Right ventricle myocardium inferior (tissue), 1 donor: Measurements from ENCODE around the gene KCNH6. TPM values are rescaled to one million over a fixed set of nuclear protein-coding genes. Genes with fewer than 3 reads are reported as not detected.

Experiments used
- ATAC-seq: fragments of 200-7000 bp; cut with Tn5 transposase; one replicate; pipeline ENCODE4 v1.9.1; 2020; ENCODE audit warnings: mild to moderate bottlenecking, moderate library complexity
- DNase-seq: peaks from one replicate; pipeline ENCODE4 v3.0.0; 2021; ENCODE audit errors: missing footprints
- intact Hi-C: fragments of 100-400 bp; cut with DNase I; formaldehyde crosslinking; loops from one replicate; pipeline ENCODE4 v1.11.0; 2022
- total RNA-seq: library from RNA; stranded (reverse); fragmentation: NEBNext Ultra II Directional; extraction: Animal tissue kit (Norgen Biotek cat#: 25700); gene quantifications from one replicate; pipeline ENCODE4 v1.2.1, GENCODE V29; 2021
- donor health status: DM: no; HTN: yes; CAD: no; lungs with severe emphysema.

The KCNH6 gene
- total RNA-seq, 1 donor from 2014 or later: not detected

DNA sequence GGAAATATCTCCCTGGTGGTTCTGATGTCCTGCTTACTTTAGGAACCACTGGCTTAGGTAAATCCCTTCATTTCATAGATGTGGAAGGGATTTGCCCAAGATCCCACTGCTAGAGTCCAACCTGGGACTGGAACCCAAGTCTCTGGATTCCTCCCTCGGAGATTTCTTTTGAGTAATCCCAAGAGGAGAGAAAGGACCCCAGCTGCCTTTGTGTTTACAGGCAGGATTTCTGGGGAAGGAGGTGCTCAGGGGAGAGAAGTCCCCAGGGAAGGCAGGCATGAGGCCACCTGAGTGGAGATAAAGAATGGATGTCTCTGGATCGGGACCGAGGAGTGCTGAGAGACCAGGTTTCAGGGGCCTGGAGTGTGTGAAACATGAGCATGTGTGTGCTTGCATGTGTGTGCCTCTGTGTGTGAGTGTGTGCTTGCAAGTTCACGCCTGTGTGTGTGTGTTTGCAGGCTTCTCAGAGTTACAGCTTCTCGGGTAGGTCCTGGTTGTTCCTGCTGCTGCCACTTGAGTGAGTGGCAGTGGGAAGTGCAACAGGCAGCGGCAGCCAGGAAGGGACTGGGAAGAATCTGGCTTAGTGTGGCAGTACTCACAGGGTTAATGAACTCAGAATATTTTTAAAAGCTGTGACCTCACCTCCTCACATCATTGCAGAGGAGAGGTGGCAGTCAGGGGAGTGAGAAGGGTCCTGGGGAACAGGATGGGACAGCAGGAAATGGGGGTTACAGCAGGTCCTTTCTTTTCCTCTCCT is 2.2 kb downstream of the KCNH6 start:
- intact Hi-C loops: no loop called here
- ATAC-seq (no peak), DNase-seq (no peak)

DNA sequence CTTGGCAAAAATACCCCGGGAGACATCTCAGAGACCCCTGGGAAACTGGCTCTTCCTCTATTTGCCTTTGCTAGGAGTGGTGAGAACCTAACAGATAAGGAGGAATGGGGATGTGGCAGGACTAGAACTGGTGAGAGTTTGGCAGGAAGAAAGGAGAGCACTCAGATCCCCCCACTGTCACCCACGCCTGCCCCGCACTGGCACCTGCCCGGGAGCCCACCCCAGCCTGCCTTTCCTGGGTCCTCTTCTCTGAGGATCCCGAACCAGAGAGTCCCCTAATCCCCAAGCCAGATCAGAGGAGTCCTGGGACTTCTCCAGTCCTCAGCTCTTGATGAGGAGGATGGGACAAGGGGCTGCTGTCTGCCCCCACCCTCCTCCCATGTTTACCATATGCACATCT is 3.7 kb downstream of the KCNH6 start:
- DNase-seq (no peak), ATAC-seq (no peak)
- intact Hi-C loops: no loop called here

DNA sequence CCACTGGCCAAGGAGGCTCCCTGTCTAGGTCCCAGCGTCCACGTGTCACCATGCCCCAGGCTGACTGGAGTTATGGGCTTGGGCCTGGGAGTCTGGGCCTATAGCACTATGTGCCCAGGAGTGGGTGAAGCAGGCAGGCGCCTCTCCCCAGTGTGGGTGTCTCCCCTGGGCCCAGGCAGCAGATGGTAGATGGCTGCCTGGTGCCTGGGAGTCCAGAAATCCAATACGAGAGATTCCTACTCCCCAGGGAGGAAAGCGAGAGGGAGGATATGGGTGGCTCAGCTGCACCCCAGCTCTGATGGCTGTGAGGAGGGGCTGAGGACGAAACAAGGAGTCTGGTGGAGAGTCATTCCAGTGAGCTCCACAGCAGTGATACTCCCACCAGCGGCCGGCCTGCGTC is 5.0 kb downstream of the KCNH6 start:
- DNase-seq (no peak), ATAC-seq (no peak)
- intact Hi-C loops: no loop called here

DNA sequence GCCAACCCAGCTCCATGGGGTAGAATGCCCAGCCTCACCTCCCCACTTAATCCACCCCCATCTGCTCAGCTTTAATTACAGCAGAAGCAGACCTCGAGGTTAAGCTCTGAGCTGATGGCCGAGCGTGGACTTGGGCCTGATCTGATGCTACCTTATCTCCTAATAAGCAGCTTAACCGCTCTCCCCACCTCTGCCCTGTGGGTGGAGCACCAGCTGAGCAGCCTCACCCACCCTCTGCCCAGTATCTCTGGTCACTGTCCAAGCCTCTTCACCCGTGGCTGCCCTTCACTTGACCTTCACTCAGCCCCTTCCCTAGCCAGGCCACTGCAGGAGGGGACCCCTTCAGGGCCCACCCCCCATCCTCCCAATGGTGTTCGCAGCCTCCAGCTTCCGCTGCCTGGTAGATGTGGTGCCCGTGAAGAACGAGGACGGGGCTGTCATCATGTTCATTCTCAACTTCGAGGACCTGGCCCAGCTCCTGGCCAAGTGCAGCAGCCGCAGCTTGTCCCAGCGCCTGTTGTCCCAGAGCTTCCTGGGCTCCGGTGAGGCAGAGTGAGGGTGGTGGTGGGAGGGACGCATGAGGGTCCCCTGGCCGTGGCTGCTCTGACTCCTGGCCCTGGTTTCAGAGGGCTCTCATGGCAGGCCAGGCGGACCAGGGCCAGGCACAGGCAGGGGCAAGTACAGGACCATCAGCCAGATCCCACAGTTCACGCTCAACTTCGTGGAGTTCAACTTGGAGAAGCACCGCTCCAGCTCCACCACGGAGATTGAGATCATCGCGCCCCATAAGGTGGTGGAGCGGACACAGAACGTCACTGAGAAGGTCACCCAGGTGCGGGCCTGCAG is 6.8 kb downstream of the KCNH6 start:
- ATAC-seq: peak; percentile 33
- peak; percentile 56 for DNase-seq
- intact Hi-C loops: no loop called here

DNA sequence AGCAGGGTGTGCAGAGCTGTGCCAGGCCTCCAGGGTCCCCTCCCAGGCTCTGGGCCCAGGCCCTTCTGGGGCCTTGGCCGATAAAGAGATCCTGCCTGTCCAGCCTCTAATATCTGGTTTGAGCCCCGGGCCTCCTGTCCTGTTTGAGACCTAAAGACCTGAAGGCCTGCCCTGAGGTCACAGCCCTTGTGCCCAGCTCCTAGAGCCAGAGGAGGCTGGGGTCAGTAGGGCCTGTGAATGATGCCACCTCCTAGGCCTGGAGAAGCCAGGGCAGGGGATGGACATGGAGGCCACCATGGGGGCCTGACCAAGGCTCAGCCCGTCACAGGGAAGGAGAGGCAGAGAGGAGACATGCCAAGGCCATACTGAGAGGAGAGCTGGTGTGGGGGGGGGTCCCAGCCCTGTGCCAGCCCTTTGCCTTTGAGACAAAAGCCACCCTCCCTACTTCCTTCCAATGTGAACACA is 7.4 kb downstream of the KCNH6 start:
- peak; percentile 33 for DNase-seq
- ATAC-seq: no peak
- intact Hi-C loops: no loop called here

DNA sequence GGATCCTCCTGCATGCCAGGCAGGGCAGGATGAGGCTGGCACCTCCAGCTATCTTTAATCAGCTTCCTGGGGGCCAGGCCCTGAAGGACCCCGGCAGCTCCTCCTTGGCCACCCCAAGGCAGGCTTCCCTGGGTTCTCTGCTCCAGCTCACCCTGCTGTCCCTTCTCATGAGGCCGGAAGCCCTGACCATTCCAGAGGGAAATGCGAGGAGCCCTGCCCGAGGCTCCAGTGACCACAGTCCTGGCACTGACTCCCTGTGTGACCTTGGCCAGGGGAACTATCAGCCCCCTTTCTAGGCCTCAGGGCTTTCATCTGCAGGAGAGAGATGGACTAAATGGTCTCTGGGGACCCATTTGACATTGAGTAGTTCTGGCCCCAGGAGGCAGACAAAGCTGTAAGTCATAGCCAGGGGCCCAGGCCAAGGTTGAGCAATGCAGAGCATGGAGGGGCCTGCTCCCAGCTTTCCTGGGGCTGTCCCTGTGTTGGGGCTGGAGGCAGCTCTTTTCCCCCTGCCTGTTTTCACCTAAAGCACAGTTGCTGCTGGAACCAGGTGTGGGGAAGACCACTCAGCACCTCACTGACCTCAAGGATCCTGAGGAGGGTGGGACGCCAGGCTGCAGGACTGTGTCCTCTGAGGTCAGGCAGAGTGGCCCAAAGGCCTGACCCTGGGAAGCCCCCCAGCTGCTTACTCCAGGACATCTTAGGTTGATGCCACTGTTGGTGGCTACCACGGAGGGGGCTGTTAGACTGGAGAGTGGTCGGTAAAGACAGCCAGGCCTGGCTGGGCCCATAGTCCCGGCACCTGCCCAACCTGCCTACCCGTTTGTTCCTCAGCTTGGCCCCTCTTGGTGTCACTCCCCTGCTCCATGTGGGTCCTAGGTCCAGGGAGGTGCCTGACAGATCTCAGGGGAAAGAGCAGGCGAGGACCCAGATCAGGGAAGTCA is 8.1 kb downstream of the KCNH6 start:
- ATAC-seq (no peak), DNase-seq (peak; percentile 45)
- intact Hi-C loops: no loop called here

DNA sequence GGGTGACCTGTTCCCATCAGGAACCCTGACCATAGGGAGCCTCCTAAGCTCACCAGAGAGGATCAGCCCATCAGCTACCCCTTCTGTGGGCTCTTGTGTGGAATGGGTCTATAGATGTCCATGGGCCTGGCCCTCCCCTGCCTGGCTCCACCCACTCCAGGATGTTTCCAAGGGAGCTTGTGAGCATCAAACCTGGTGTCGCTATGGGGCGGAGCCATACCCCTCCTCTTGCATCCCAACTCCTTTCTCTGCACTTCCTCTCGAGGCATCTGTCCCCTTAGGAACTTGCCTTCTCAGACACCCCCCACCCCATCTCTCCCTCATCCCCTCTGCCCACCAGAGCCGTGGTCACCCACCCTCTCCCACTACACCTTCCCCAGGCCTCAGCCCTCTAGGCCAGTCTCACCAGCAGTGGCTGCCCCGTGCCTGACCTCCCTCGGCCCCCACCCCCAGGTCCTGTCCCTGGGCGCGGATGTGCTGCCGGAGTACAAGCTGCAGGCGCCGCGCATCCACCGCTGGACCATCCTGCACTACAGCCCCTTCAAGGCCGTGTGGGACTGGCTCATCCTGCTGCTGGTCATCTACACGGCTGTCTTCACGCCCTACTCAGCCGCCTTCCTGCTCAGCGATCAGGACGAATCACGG is 10.4 kb downstream of the KCNH6 start:
- ATAC-seq (no peak), DNase-seq (peak; percentile 22)
- intact Hi-C loops: no loop called here

DNA sequence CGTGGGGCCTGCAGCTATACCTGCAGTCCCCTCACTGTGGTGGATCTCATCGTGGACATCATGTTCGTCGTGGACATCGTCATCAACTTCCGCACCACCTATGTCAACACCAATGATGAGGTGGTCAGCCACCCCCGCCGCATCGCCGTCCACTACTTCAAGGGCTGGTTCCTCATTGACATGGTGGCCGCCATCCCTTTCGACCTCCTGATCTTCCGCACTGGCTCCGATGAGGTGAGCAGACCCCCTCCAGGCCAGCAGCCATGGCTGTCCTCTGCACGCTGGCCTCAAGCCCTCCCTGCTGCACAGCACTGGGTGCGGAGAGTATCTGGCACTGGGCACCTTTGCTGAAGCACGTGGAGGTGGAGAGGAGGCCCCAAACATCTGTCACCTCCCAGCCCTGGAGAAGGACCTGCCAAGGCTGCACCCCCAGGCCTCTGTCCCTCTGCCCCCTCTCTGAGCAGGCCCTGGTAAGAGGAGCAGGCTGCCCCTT is 11.0 kb downstream of the KCNH6 start:
- DNase-seq (peak; percentile 27), ATAC-seq (no peak)
- intact Hi-C loops: no loop called here

DNA sequence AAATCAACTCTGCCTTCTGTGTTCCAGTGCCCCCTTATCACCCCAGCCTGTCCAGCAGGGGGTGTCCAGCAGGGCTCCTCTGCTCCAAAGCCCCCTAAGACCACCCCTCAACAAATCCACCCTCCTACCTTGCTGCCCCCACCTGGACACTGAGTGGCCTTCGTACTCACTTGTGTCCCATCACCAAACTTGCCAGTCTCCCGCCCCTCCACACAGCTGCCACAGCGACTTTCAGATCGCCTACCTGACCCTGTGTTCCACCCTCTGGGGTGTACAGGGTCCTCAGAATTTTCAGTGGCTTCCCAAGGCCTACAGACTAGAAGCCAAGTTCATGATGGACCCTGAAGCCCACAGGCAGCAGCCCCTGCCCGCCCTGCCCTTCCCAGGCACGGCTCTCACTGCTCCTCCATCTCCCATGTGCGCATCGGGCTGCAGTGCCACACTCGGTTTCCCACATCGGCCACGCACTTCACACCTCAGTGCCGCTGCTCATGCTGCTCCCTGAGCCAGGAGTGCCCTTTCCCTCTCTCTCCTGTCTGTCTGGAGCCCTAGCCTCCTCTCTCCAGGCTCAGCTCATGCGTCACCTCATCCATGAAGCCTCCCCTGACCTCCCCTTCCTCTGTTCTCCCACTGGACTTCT is 11.8 kb downstream of the KCNH6 start:
- ATAC-seq: no peak
- intact Hi-C loops: no loop called here
- DNase-seq: peak; percentile 21

DNA sequence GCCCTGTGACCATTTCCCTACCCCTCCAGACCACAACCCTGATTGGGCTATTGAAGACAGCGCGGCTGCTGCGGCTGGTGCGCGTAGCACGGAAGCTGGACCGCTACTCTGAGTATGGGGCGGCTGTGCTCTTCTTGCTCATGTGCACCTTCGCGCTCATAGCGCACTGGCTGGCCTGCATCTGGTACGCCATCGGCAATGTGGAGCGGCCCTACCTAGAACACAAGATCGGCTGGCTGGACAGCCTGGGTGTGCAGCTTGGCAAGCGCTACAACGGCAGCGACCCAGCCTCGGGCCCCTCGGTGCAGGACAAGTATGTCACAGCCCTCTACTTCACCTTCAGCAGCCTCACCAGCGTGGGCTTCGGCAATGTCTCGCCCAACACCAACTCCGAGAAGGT is 12.5 kb downstream of the KCNH6 start:
- intact Hi-C loops: no loop called here
- ATAC-seq: no peak
- DNase-seq: peak; percentile 45

DNA sequence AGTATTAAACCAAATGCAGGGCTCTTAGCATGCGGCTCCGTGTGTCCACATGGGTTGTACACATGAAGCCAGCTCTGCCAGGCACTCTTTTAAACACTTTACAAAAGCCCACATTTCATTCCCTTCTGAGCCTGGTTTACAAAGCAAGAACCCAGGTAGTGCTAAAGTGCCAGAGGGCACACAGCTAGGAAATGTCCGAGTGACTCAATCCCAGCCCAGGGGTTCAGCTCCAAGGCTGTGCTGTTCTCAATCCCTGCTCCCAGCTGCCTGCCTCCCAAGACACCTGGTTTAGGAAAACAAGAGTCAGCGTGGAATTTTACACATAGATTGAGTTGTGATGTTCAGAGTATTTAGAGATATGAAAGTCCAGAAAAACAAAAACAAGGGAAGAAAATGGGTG is 13.8 kb downstream of the KCNH6 start:
- DNase-seq: peak; percentile 26
- intact Hi-C loops: no loop called here
- no peak for ATAC-seq

DNA sequence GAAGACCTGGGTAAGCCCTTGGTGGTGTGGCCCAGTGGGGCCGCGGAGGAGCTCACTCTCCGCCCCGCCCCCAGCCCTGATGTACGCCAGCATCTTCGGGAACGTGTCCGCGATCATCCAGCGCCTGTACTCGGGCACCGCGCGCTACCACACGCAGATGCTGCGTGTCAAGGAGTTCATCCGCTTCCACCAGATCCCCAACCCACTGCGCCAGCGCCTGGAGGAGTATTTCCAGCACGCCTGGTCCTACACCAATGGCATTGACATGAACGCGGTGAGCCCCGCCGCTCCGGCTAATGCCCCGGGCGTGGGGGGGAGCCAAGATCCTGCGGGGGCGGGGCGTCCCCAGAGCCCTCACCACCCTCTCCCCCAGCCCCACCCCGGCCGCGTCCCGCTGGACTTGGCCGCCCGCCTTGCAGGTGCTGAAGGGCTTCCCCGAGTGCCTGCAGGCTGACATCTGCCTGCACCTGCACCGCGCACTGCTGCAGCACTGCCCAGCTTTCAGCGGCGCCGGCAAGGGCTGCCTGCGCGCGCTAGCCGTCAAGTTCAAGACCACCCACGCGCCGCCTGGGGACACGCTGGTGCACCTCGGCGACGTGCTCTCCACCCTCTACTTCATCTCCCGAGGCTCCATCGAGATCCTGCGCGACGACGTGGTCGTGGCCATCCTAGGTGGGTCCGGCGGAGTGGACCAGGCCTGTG is 15.0 kb downstream of the KCNH6 start:
- ATAC-seq: no peak
- intact Hi-C loops: no loop called here

DNA sequence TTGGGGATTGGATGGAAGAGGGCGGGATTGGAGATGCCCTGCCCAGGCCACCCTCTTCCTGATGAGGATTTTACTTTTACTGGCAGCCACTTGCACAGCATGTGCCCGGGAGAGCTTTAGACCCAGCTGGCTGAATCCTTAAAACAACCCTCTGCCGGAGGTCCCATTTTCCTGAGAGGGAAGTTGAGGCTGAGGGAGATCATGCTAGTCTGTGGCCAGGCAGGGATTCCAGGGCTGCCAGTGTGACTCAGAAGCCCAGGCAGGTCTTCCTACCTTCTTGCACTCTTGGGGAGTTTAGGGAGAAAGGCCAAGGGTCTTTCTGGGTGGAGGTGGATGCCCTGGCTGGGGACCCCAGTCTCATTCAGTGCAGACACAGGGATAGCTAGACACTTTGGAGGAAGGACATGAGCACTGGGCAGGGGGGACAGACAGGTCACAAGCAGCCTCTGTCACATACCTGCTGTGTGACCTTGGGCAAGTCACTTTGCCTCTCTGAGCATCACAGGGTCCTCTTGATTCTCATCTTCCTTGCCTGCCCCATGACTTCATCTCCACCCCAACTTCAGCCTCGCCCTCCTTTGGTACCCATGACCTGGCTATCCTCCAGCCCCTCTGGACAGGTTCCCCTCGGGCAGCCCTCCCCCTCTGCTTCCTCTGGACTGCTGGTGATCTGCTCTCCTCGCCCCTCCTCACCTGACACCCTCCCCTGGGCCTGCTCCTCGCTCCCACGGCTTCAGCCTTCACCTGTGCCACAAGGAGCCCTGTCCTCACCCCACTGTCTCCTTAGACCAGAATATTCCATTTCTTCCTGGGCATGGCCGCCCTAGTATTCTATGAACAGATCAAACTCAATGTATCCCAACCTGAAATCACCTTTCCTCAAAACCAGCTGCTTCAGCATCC is 15.8 kb downstream of the KCNH6 start:
- intact Hi-C loops: no loop called here
- ATAC-seq (no peak), DNase-seq (no peak)

More for the DNA sequence above, 15.0 kb downstream of the KCNH6 start:
- DNase-seq: peak; percentile 48

DNA sequence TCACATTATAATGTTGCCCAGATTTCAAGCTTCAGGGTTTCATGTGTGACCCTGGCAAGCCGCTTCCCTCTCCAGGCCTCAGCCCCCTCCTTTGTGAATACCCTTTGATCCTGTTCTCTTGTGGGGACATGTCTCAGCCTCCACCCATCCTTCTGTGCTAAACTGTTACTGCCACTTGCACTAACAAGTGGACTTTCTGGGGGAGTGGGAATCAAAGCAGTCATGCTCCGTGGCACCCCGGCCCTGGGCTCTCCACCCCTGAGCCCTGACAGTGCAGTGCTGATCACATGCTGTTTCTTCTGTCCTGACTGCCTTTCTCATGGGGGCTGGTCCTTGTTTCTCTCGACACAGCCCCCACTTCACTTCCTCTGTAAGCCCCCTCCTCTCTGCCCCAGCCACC is 17.4 kb downstream of the KCNH6 start:
- intact Hi-C loops: no loop called here
- ATAC-seq (no peak), DNase-seq (no peak)

DNA sequence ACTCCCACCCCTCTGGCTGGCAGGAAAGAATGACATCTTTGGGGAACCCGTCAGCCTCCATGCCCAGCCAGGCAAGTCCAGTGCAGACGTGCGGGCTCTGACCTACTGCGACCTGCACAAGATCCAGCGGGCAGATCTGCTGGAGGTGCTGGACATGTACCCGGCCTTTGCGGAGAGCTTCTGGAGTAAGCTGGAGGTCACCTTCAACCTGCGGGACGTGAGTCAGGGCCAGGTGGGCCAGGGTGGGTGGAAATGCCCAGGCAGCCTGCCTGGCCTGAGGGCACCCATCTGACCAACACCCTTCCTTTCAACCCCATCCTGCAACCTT is 19.0 kb downstream of the KCNH6 start:
- ATAC-seq (no peak), DNase-seq (no peak)
- intact Hi-C loops: no loop called here

DNA sequence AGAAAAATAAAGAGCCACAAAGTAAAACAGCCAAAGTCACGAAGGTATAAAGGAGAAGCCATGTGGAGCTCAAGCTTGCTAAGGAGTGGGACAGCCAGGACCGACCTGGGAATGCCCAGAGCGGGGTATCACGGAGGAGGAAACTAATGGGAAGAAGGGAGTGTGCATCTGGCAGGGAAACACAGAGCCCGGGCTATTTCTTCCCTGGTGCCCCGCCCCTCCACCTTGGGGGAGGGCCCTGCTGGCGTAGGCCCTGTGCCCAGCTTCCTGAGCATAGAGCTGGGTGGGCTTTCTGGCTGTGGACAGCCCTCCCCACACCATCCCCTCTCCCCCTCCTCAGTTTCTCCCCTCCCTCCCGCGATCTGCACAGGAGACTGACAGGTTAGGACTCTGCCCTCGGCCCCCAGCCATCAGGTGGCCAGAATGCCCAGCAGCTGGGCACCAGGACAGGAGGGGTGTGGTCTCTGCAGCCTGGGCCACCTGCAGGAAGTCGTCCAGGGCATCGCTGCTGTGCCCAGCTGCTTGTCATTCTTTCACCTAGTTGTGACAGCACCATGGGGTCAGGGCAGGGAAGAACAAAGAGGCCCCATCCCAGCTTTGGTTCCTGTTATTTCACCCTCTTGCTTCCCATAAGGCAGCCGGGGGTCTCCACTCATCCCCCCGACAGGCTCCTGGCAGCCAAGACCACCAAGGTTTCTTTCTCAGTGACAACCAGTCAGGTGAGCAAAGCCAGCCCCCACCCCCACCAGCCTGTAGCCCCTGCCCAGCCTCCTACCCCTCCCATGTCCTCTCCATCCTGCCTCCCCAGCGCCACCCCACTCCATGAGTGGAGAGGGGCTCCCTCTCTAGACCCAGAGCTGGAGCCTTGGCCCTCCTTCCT is 20.0 kb downstream of the KCNH6 start:
- ATAC-seq: no peak
- DNase-seq: no peak
- intact Hi-C loops: no loop called here
